ENCODE data around the gene SOAT2. TPM values are rescaled to one million over a fixed set of nuclear protein-coding genes. Genes with fewer than 3 reads are reported as not detected.

Gene SOAT2, protein sequence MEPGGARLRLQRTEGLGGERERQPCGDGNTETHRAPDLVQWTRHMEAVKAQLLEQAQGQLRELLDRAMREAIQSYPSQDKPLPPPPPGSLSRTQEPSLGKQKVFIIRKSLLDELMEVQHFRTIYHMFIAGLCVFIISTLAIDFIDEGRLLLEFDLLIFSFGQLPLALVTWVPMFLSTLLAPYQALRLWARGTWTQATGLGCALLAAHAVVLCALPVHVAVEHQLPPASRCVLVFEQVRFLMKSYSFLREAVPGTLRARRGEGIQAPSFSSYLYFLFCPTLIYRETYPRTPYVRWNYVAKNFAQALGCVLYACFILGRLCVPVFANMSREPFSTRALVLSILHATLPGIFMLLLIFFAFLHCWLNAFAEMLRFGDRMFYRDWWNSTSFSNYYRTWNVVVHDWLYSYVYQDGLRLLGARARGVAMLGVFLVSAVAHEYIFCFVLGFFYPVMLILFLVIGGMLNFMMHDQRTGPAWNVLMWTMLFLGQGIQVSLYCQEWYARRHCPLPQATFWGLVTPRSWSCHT
- total RNA-seq (0.61 TPM), polyA plus RNA-seq (0.71 TPM)
- long read RNA-seq, donor 1 = 0 reads
- long read RNA-seq, donor 2 = 0 reads
- long read RNA-seq, donor 3 = 0 reads
- long read RNA-seq, donor 4 = 0 reads
- long read RNA-seq, donor 5 = 0 reads
- long read RNA-seq, donor 6, partial matches to known transcripts = 0 of 1 reads
- long read RNA-seq, donor 6, other reads (novel, unspliced or antisense) = 0 of 1 reads
- long read RNA-seq, donor 7, partial matches to known transcripts = 0 of 1 reads
- long read RNA-seq, donor 7, other reads (novel, unspliced or antisense) = 0 of 1 reads
- long read RNA-seq, donor 8 = 0 reads
- long read RNA-seq, donor 9 = 0 reads
- long read RNA-seq, donor 10 = 0 reads

DNA sequence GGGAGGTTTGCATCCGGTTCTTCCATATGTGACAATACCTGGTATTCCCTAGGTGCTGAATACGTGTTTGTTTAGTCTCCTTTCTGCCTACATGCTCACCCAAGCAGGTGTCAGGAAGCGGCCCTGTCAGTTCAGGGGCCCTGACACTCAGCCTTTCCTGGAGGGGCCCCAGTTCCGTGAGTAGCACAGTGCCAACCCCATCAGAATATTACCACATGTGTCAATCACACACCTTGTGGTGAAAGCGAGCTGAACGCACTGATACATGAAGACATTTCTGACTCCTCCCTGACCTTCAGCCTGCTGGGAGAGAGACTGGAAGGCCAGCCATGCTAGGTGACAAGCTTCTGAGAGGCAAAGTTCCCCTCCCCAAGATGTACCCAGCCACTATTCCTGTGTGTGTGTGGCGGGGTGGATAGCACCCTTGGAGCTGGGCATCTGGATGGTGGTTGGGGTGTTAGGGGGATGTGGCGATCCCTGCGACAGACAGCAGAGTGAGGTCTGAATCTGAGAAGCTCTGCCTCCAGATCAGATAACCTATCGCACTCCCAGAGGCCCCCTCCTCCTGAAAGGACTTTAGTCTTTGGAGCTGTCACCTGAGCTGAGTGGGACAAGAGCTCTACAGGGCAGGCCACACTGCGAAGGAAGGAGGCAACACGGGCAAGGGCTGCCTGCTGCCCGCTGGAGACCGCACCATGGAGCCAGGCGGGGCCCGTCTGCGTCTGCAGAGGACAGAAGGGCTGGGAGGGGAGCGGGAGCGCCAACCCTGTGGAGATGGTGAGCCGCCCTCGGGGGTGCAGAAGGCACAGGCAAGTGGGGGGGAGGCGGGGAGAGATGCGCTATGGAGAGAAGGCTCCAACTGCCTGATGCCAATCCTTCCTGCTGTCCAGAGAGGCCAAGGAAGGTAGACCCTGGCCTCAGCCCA, at the start of gene SOAT2:
SOAT2 (plus strand) TSS at position 604 of the 925 bp plus-strand sequence; CDS start at position 696, 92 bp downstream.
- WGBS = 56% methylated on average over 23 of the region's 23 CpGs
- Histone ChIP-seq H3K9me3 (ENCODE audit: control insufficient read depth in 2 of 2, insufficient read depth in 1 of 2, low read length in 1 of 2) (no peaks in the 10 kb centered on the region), H3K4me1 (ENCODE audit: control insufficient read depth in 2 of 2, insufficient read depth in 2 of 2, low read length in 2 of 2) (peaks cover 14 to 44% of the 10 kb centered on the region in 2 donors), H3K27me3 (ENCODE audit: control insufficient read depth in 2 of 2, insufficient read depth in 1 of 2, low read length in 1 of 2) (peaks cover 2 to 12% of the 10 kb centered on the region in 2 donors), H3K36me3 (ENCODE audit: control insufficient read depth in 2 of 2, insufficient read depth in 2 of 2, low read length in 1 of 2) (no peaks in the 10 kb centered on the region), H3K4me3 (ENCODE audit: low read length in 2 of 2) (peak within 1 kb of the TSS in 1 of 2 donors; percentile 1), H3K27ac (ENCODE audit: low read depth in 1 of 2, low read length in 1 of 2) (peak within 1 kb of the TSS; percentile 42 to 72)
- peak in 5 of 9 donors; percentile 61 to 87 (median 71) for DNase-seq (ENCODE audit: low read depth in 6 of 9, low spot score in 9 of 9)

DNA sequence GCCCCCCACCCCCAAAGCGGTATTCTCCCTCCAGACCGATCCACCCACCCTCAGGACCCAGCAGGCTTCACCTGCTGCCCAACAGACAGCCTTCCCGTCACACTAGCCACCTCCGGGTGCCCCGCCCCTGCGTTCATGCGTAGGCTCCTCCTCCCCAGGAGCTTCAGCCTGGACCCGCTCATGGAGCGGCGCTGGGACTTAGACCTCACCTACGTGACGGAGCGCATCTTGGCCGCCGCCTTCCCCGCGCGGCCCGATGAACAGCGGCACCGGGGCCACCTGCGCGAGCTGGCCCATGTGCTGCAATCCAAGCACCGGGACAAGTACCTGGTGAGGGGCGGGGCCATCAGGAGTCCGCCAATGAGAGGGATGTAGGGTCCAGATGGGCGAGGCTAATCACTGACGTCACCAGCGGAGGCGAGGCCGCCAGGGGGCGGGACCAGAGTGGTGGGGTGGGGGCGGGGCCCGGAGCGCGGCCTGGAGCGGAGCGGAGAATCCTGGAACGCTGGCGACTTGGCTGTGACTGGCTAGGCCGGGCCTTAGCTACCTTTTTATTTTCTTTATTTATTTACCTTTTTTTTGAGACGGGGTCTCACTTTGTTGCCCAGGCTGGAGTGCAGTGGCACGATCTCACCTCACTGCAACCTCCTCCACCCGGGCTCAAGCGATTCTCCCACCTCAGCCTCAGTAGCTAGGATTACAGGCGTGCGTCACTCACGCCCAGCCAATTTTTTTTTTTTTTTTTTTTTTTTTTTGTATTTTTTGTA, 49.0 kb upstream of the SOAT2 start:
- 7% methylated on average over 48 of the region's 48 CpGs for WGBS
- no peaks in the 10 kb centered on the region for H3K9me3 ChIP-seq (ENCODE audit: control insufficient read depth in 2 of 2, insufficient read depth in 1 of 2, low read length in 1 of 2)

DNA sequence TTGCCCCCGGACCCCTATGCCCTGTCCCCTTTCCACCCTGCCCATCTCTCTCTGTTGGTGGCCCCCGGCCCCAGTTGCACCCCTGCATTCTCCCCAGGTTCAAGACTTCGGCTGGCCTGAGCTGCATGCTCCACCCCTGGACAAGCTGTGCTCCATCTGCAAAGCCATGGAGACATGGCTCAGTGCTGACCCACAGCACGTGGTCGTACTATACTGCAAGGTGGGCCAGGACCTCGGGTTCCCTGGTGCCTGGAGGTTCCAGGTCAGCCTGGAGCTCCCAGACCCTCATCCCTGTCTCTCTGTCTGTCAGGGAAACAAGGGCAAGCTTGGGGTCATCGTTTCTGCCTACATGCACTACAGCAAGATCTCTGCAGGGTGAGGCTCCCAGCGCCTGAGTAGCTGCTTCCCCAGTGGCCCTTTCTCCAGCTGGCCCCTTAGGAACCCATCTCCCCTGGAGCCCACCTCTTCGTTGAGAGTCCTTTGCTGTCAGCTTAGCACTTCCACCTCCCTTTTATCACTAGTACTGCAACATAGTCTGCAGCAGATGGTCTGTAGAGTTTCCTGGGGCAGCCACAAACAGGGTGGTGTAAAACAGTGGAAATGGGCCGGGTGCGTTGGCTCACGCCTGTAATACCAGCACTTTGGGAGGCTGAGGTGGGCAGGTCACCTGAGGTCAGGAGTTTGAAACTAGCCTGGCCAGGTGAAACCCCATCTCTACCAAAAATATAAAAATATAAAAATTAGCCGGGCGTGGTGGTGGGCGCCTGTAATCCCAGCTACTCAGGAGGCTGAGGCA, 47.6 kb upstream of the SOAT2 start:
- DNase-seq (ENCODE audit: low read depth in 6 of 9, low spot score in 9 of 9) = no peak
- Histone ChIP-seq H3K4me1 (ENCODE audit: control insufficient read depth in 2 of 2, insufficient read depth in 2 of 2, low read length in 2 of 2) (peaks cover 0 to 20% of the 10 kb centered on the region in 2 donors), H3K9me3 (ENCODE audit: control insufficient read depth in 2 of 2, insufficient read depth in 1 of 2, low read length in 1 of 2) (no peaks in the 10 kb centered on the region), H3K27ac (ENCODE audit: low read depth in 1 of 2, low read length in 1 of 2) (no peak overlapping the region), H3K36me3 (ENCODE audit: control insufficient read depth in 2 of 2, insufficient read depth in 2 of 2, low read length in 1 of 2) (no peaks in the 10 kb centered on the region), H3K4me3 (ENCODE audit: low read length in 2 of 2) (no peak overlapping the region), H3K27me3 (ENCODE audit: control insufficient read depth in 2 of 2, insufficient read depth in 1 of 2, low read length in 1 of 2) (peaks cover 0 to 8% of the 10 kb centered on the region in 2 donors)
- 93% methylated on average over 15 of the region's 15 CpGs for WGBS

More for the DNA sequence above, 49.0 kb upstream of the SOAT2 start:
- peak overlapping the region; percentile 37 to 61 for H3K4me3 ChIP-seq (ENCODE audit: low read length in 2 of 2)
- peaks cover 0 to 24% of the 10 kb centered on the region in 2 donors for H3K4me1 ChIP-seq (ENCODE audit: control insufficient read depth in 2 of 2, insufficient read depth in 2 of 2, low read length in 2 of 2)
- peak; percentile 62 to 92 (median 80) for DNase-seq (ENCODE audit: low read depth in 6 of 9, low spot score in 9 of 9)
- H3K27me3 ChIP-seq (ENCODE audit: control insufficient read depth in 2 of 2, insufficient read depth in 1 of 2, low read length in 1 of 2) = peaks cover 0 to 8% of the 10 kb centered on the region in 2 donors
- H3K27ac ChIP-seq (ENCODE audit: low read depth in 1 of 2, low read length in 1 of 2) = peak overlapping the region; percentile 48 to 62
- no peaks in the 10 kb centered on the region for H3K36me3 ChIP-seq (ENCODE audit: control insufficient read depth in 2 of 2, insufficient read depth in 2 of 2, low read length in 1 of 2)

DNA sequence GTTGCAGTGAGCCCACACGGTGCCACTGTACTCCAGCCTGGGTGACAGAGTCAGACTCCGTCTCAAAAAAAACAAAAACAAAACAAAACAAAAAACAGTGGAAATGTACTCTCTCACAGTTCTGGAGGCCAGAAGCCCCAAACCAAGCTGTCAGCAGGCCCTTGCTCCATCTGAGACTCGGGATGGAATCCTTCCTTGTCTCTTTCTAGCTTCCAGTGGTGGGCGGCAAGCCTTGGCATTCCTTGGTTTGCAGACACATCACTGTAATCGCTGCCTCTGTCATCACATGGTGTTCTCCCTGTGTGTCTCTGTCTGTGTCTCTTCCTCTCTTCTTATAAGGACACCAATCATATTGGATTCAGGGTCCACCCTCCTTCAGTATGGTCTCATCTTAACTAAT, 47.0 kb upstream of the SOAT2 start:
- 97% methylated on average over 5 of the region's 5 CpGs for WGBS
- peaks cover 0 to 6% of the 10 kb centered on the region in 2 donors for H3K27me3 ChIP-seq (ENCODE audit: control insufficient read depth in 2 of 2, insufficient read depth in 1 of 2, low read length in 1 of 2)
- H3K36me3 ChIP-seq (ENCODE audit: control insufficient read depth in 2 of 2, insufficient read depth in 2 of 2, low read length in 1 of 2) = no peaks in the 10 kb centered on the region
- no peak for DNase-seq (ENCODE audit: low read depth in 6 of 9, low spot score in 9 of 9)
- no peak overlapping the region for H3K27ac ChIP-seq (ENCODE audit: low read depth in 1 of 2, low read length in 1 of 2)
- H3K9me3 ChIP-seq (ENCODE audit: control insufficient read depth in 2 of 2, insufficient read depth in 1 of 2, low read length in 1 of 2) = no peaks in the 10 kb centered on the region
- no peak overlapping the region for H3K4me3 ChIP-seq (ENCODE audit: low read length in 2 of 2)
- H3K4me1 ChIP-seq (ENCODE audit: control insufficient read depth in 2 of 2, insufficient read depth in 2 of 2, low read length in 2 of 2) = peaks cover 0 to 20% of the 10 kb centered on the region in 2 donors

DNA sequence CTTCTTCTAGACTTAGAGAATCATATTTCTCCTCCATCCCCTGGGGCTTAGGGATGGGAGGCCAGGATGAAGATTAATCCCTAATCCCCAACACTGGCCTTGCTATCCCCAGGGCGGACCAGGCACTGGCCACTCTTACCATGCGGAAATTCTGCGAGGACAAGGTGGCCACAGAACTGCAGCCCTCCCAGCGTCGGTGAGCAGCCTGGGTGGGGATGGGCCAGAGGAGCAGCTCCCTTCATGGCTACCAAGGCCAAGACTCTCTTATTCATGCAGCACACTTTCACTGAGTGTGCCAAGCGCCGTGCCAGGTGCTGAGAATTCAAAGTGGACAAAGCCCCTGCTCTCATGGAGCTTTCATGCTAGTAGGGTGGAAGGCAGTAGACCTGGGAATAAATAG, 46.4 kb upstream of the SOAT2 start:
- no peak overlapping the region for H3K4me3 ChIP-seq (ENCODE audit: low read length in 2 of 2)
- DNase-seq (ENCODE audit: low read depth in 6 of 9, low spot score in 9 of 9) = no peak
- no peak overlapping the region for H3K27ac ChIP-seq (ENCODE audit: low read depth in 1 of 2, low read length in 1 of 2)
- 98% methylated on average over 7 of the region's 7 CpGs for WGBS
- H3K4me1 ChIP-seq (ENCODE audit: control insufficient read depth in 2 of 2, insufficient read depth in 2 of 2, low read length in 2 of 2) = peaks cover 0 to 19% of the 10 kb centered on the region in 2 donors
- peaks cover 0 to 6% of the 10 kb centered on the region in 2 donors for H3K27me3 ChIP-seq (ENCODE audit: control insufficient read depth in 2 of 2, insufficient read depth in 1 of 2, low read length in 1 of 2)
- H3K9me3 ChIP-seq (ENCODE audit: control insufficient read depth in 2 of 2, insufficient read depth in 1 of 2, low read length in 1 of 2) = no peaks in the 10 kb centered on the region
- H3K36me3 ChIP-seq (ENCODE audit: control insufficient read depth in 2 of 2, insufficient read depth in 2 of 2, low read length in 1 of 2) = no peaks in the 10 kb centered on the region

DNA sequence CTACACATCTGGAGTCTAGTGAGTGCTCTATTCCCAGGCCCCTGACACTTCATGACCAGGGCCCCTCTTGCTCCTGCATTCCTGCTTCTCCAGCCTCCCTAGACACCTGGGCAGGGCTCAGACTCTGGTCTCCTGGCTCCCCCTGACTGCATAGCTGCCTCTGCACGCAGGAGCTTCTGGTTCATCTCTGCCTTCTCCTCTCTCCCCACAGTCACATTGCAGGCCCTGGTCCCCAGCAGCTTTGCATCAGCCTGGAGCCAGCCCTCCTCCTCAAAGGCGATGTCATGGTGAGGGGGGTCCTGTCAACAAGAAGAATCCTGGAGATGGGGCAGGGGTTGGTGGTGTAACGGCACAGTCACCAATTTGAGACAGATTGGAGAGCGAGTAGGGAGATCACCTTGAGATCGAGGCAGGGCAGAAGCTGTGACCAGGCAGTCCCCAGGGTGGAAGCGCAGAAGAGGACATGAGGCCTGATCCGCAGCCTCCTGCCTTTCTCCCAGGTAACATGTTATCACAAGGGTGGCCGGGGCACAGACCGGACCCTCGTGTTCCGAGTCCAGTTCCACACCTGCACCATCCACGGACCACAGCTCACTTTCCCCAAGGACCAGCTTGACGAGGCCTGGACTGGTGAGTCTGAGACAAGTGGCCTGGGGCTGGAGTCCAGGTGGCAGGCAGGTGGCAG, 45.3 kb upstream of the SOAT2 start:
- Histone ChIP-seq H3K27me3 (ENCODE audit: control insufficient read depth in 2 of 2, insufficient read depth in 1 of 2, low read length in 1 of 2) (peaks cover 0 to 6% of the 10 kb centered on the region in 2 donors), H3K4me3 (ENCODE audit: low read length in 2 of 2) (no peak overlapping the region), H3K4me1 (ENCODE audit: control insufficient read depth in 2 of 2, insufficient read depth in 2 of 2, low read length in 2 of 2) (peaks cover 0 to 15% of the 10 kb centered on the region in 2 donors), H3K27ac (ENCODE audit: low read depth in 1 of 2, low read length in 1 of 2) (no peak overlapping the region), H3K36me3 (ENCODE audit: control insufficient read depth in 2 of 2, insufficient read depth in 2 of 2, low read length in 1 of 2) (no peaks in the 10 kb centered on the region), H3K9me3 (ENCODE audit: control insufficient read depth in 2 of 2, insufficient read depth in 1 of 2, low read length in 1 of 2) (no peaks in the 10 kb centered on the region)
- no peak for DNase-seq (ENCODE audit: low read depth in 6 of 9, low spot score in 9 of 9)
- 95% methylated on average over 13 of the region's 13 CpGs for WGBS

DNA sequence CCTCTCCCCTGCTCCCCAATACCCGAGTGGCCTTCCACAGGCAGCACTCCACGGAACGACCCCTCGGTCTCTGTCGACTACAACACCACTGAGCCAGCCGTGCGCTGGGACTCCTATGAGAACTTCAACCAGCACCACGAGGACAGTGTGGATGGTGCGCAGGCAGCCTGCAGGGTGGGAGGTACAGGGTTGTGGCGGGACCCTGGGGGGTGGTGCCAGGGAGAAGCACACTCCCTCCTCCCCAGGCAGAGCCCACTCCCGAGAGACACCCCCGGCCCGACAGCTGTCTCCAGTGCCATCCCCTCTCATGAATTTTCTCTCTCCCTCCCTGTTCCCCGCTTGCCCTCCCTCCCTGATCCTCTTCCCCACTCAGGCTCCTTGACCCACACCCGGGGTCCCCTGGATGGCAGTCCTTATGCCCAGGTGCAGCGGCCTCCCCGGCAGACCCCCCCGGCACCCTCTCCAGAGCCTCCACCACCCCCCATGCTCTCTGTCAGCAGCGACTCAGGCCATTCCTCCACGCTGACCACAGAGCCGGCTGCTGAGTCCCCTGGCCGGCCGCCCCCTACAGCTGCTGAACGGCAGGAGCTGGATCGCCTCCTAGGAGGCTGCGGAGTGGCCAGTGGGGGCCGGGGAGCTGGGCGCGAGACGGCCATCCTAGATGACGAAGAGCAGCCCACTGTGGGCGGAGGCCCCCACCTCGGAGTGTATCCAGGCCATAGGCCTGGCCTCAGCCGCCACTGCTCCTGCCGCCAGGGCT, 44.4 kb upstream of the SOAT2 start:
- Histone ChIP-seq H3K27me3 (ENCODE audit: control insufficient read depth in 2 of 2, insufficient read depth in 1 of 2, low read length in 1 of 2) (peaks cover 0 to 4% of the 10 kb centered on the region in 2 donors), H3K4me3 (ENCODE audit: low read length in 2 of 2) (no peak overlapping the region), H3K4me1 (ENCODE audit: control insufficient read depth in 2 of 2, insufficient read depth in 2 of 2, low read length in 2 of 2) (peaks cover 0 to 10% of the 10 kb centered on the region in 2 donors), H3K9me3 (ENCODE audit: control insufficient read depth in 2 of 2, insufficient read depth in 1 of 2, low read length in 1 of 2) (no peaks in the 10 kb centered on the region), H3K36me3 (ENCODE audit: control insufficient read depth in 2 of 2, insufficient read depth in 2 of 2, low read length in 1 of 2) (peaks cover 3 to 4% of the 10 kb centered on the region in 2 donors), H3K27ac (ENCODE audit: low read depth in 1 of 2, low read length in 1 of 2) (no peak overlapping the region)
- no peak for DNase-seq (ENCODE audit: low read depth in 6 of 9, low spot score in 9 of 9)
- 95% methylated on average over 35 of the region's 35 CpGs for WGBS

Measured in thymus (tissue), 14 donors.